ENCODE data around the gene ARHGEF26.

ARHGEF26 gene

DNA sequence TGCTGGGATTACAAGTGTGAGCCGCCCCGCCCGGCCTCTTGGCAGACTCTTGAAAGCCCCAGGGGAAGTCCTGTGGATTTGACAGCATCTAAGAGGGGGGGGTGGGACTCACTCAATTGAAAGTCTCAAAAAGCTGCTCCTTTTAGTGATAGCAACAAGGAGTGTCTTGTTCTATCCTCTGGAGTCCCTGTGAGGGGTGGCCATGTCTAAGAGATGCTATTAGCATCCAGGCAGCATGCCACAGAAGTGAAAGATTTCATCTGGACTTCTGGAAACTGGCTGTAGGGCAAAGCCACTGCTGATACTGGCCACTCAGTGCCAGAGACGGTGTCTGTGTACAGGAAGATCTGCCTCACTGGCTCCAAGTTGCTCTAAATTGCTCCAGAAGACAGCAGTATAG is 129.1 kb downstream of the ARHGEF26 start:
- no peak for DNase-seq (ENCODE audit: low read depth in 2 of 2)

DNA sequence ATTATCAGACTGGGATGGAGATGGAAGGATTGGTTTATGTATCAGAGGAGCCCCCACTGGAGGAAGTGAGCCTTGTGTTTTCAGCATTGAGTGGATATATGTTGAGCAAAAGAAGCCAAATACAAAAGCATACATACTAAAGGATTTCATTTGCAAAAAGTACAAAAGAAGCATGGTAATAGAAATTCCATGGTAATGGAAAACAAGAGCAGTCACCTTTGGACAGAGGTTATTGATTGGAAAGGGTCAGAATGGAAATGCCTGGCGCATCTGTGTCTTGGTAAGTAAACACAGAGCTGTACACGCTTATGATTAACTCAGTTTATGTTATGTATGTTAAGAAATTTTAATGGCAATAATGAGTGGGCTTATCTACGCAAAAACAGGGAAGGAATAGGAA is 130.4 kb downstream of the ARHGEF26 start:
- no peak for DNase-seq (ENCODE audit: low read depth in 2 of 2)

GRCh38 chr3:154252759-154253638 is 131.8 kb downstream of the ARHGEF26 start:
- DNase-seq (ENCODE audit: low read depth in 2 of 2): peak; percentile 51 to 71

- DNase-seq (ENCODE audit: low read depth in 2 of 2): no peak
Measured at GRCh38 chr3:154254527-154254926, 133.3 kb downstream of the ARHGEF26 start.

DNA sequence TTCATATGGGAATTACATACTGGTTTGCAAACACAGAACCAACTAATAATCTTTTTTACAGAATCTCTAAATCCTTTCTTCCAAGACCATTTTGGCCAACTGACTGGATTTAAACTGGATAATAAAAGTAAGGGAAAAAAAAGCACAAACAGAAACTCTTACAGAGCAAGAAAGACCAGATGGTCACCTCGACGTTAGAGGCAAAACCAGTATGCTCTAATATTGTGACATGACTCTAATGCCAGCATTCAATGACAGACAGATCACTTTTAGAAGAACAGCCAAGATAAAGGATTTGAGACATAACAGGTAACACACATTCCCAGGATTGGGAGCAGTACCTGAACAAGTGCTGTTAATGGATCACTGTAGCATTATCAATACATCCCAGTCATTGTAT is 152.2 kb downstream of the ARHGEF26 start:
- no peak for DNase-seq (ENCODE audit: low read depth in 2 of 2)

- no peak for DNase-seq (ENCODE audit: low read depth in 2 of 2)
Measured at GRCh38 chr3:154274348-154274747, 153.2 kb downstream of the ARHGEF26 start.

- no peak for DNase-seq (ENCODE audit: low read depth in 2 of 2)
Measured at GRCh38 chr3:154275292-154275691, 154.1 kb downstream of the ARHGEF26 start.

GRCh38 chr3:154275965-154276364 is 154.8 kb downstream of the ARHGEF26 start:
- DNase-seq (ENCODE audit: low read depth in 2 of 2): no peak

GRCh38 chr3:154280161-154280560 is 159.0 kb downstream of the ARHGEF26 start:
- DNase-seq (ENCODE audit: low read depth in 2 of 2): no peak

- DNase-seq (ENCODE audit: low read depth in 2 of 2): no peak
Measured at GRCh38 chr3:154285221-154285620, 164.0 kb downstream of the ARHGEF26 start.

DNA sequence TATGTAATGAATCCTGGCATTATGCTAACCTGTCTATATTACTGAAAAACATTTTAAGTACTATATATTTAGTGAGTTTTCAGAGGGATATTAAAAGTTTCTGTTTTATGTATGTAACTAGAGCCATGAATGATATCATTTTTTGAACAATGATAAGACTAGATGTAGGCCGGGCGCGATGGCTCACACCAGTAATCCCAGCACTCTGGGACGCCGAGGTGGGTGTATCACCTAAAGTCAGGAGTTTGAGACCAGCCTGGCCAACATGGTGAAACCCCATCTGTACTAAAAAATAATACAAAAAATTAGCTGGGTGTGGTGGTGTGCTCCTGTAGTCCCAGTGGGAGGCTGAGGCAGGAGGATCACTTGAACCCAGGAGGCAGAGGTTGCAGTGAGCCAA is 169.0 kb downstream of the ARHGEF26 start:
- DNase-seq (ENCODE audit: low read depth in 2 of 2): no peak

GRCh38 chr3:154294016-154294415 is 172.8 kb downstream of the ARHGEF26 start:
- DNase-seq (ENCODE audit: low read depth in 2 of 2): no peak

- no peak for DNase-seq (ENCODE audit: low read depth in 2 of 2)
Measured at GRCh38 chr3:154301561-154301960, 180.4 kb downstream of the ARHGEF26 start.

DNA sequence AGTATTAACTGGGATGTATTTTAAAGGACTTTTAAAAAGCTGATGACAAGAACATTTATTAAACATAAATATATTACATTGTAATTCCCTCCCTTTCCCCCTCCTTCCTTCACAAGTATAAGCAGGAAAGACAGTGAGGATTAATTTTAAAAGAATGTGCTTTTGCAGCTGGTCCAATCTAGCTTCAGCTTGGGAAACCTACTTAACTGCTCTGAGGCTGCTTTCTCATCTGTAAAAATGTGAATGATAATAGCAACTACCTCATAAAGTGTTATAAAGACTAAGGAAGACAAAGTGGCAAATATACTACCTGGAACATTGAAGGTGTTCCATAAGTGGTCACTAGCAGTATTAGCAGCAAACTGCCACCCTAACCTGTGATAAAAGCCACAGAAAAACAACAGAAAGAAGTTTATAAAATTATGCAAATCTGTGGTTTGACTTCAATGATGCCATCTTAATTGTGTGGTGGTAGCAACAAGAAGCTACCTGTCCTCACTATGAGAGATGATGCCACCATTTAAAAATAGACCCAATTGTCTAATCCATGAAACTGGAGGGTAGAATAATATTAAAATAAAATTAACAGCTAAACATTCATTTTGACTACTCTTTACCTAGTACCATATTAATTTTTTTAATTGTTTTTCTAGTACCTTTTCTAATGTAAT is 183.1 kb downstream of the ARHGEF26 start:
- no peak for DNase-seq (ENCODE audit: low read depth in 2 of 2)

DNA sequence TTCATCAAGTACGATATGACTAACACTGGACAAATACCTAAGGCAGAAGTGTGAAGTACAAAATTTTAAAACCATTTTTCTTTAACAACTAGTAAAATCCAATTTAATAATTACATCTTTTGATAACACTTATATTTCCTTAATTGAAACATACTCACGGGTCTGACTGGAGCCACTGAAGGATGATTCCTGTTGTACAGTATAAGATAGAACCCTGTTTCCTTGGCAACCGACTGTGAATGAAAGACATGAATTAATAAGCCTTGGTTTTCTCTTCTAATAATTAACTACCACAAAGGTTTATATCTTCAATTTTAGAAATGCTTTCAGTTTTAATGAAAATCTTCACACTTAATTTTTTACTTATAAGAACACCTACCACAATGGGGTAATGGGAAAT is 183.7 kb downstream of the ARHGEF26 start:
- no peak for DNase-seq (ENCODE audit: low read depth in 2 of 2)

- no peak for DNase-seq (ENCODE audit: low read depth in 2 of 2)
Measured at GRCh38 chr3:154307363-154307762, 186.2 kb downstream of the ARHGEF26 start.
